Measurements from ENCODE around the gene DGUOK. TPM values are rescaled to one million over a fixed set of nuclear protein-coding genes. Genes with fewer than 3 reads are reported as not detected.

The DGUOK gene
- total and polyA plus RNA-seq, 2 experiments from 2014 or later: 68.4 to 287 TPM

DNA sequence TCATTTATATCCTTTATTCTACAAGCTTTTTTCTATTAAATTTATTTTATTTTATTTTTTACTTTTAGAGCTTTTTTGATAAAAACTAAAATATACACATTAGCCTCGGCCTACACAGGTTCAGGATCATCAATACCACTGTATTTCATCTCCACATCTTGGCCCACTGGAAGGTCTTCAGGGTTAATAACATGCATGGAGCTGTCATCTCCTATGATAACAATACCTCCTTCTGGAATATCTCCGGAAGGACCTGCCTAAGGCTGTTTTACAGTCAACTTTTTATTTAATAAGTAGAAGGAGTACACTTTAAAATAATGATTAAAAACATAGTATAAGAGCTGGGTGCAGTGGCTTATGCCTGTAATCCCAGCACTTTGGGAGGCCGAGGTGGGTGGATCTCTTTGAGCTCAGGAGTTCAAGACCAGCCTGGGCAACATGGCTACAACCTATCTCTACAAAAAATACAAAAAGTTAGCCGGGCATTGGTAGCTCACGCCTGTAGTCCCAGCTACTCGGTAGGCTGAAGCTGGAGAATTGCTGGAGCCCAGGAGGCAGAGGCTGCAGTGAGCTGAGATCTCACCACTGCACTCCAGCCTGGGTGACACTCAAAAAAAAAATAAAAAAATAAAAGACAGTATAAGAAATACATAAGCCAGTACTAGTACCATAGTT lies 15.7 kb upstream of the DGUOK start:
- no peak for ATAC-seq
- H3K9me2 ChIP-seq (ENCODE audit: insufficient read depth): no peaks in the 10 kb centered on the region
- H4K20me1 ChIP-seq (replicated peaks; ENCODE audit: insufficient read depth): 0 out of 2 replicates have a peak, but pooled peaks cover 2% of the 10 kb centered on the region
- H3K36me3 Mint-ChIP-seq (ENCODE audit: low read depth): no peaks in the 10 kb centered on the region
- peaks cover 4% of the 10 kb centered on the region for H3K27me3 Mint-ChIP-seq (ENCODE audit: insufficient read depth, low read depth, poor library complexity)
- no peaks in the 10 kb centered on the region for H3K27me3 ChIP-seq (ENCODE audit: insufficient read depth)
- no peak overlapping the region for H3K4me3 Mint-ChIP-seq
- H3K4me1 Mint-ChIP-seq: peaks cover 6% of the 10 kb centered on the region; the same call in 2 of the 3 replicates
- TF ChIP-seq, protein P1, sequence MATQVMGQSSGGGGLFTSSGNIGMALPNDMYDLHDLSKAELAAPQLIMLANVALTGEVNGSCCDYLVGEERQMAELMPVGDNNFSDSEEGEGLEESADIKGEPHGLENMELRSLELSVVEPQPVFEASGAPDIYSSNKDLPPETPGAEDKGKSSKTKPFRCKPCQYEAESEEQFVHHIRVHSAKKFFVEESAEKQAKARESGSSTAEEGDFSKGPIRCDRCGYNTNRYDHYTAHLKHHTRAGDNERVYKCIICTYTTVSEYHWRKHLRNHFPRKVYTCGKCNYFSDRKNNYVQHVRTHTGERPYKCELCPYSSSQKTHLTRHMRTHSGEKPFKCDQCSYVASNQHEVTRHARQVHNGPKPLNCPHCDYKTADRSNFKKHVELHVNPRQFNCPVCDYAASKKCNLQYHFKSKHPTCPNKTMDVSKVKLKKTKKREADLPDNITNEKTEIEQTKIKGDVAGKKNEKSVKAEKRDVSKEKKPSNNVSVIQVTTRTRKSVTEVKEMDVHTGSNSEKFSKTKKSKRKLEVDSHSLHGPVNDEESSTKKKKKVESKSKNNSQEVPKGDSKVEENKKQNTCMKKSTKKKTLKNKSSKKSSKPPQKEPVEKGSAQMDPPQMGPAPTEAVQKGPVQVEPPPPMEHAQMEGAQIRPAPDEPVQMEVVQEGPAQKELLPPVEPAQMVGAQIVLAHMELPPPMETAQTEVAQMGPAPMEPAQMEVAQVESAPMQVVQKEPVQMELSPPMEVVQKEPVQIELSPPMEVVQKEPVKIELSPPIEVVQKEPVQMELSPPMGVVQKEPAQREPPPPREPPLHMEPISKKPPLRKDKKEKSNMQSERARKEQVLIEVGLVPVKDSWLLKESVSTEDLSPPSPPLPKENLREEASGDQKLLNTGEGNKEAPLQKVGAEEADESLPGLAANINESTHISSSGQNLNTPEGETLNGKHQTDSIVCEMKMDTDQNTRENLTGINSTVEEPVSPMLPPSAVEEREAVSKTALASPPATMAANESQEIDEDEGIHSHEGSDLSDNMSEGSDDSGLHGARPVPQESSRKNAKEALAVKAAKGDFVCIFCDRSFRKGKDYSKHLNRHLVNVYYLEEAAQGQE (IDR thresholded peaks at IDR 0.05; ENCODE audit: unreplicated experiment): no peak
- TF ChIP-seq EZH2phosphoT487 (IDR thresholded peaks at IDR 0.05; ENCODE audit: unreplicated experiment) (no peak), ZNF114 (CRISPR knock-in tag; IDR thresholded peaks at IDR 0.05) (no peak), NANOG (IDR thresholded peaks at IDR 0.05; ENCODE audit: borderline replicate concordance) (no peak), STAT1 (IDR thresholded peaks at IDR 0.05; ENCODE audit: unreplicated experiment) (no peak), JUNB (IDR thresholded peaks at IDR 0.05; ENCODE audit: unreplicated experiment) (no peak)
- TF ChIP-seq, protein P2, sequence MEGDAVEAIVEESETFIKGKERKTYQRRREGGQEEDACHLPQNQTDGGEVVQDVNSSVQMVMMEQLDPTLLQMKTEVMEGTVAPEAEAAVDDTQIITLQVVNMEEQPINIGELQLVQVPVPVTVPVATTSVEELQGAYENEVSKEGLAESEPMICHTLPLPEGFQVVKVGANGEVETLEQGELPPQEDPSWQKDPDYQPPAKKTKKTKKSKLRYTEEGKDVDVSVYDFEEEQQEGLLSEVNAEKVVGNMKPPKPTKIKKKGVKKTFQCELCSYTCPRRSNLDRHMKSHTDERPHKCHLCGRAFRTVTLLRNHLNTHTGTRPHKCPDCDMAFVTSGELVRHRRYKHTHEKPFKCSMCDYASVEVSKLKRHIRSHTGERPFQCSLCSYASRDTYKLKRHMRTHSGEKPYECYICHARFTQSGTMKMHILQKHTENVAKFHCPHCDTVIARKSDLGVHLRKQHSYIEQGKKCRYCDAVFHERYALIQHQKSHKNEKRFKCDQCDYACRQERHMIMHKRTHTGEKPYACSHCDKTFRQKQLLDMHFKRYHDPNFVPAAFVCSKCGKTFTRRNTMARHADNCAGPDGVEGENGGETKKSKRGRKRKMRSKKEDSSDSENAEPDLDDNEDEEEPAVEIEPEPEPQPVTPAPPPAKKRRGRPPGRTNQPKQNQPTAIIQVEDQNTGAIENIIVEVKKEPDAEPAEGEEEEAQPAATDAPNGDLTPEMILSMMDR (conservative IDR thresholded peaks at IDR 0.05; ENCODE audit: low read depth in 2 of 2): no peak
- TF ChIP-seq, protein P3, sequence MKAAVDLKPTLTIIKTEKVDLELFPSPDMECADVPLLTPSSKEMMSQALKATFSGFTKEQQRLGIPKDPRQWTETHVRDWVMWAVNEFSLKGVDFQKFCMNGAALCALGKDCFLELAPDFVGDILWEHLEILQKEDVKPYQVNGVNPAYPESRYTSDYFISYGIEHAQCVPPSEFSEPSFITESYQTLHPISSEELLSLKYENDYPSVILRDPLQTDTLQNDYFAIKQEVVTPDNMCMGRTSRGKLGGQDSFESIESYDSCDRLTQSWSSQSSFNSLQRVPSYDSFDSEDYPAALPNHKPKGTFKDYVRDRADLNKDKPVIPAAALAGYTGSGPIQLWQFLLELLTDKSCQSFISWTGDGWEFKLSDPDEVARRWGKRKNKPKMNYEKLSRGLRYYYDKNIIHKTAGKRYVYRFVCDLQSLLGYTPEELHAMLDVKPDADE (IDR thresholded peaks at IDR 0.05): no peak
- no peak overlapping the region for H3K4me2 ChIP-seq
- H3K4me1 ChIP-seq (ENCODE audit: insufficient read depth): 0 out of 2 replicates have a peak, but pooled peaks cover 3% of the 10 kb centered on the region
- H3K27ac Mint-ChIP-seq: no peak overlapping the region
- H3K4me3 ChIP-seq: no peak overlapping the region
- H3K36me3 ChIP-seq (ENCODE audit: insufficient read depth): no peaks in the 10 kb centered on the region
- no peak overlapping the region for H2AFZ ChIP-seq
- no peaks in the 10 kb centered on the region for H3F3A ChIP-seq (replicated peaks; ENCODE audit: low read depth)
- DNase-seq (ENCODE audit: low spot score): no peak
- no peaks in the 10 kb centered on the region for H3K79me2 ChIP-seq (replicated peaks; ENCODE audit: insufficient read depth)
- no peaks in the 10 kb centered on the region for H3K9me3 Mint-ChIP-seq
- no peak overlapping the region for H3K27ac ChIP-seq (ENCODE audit: low read depth)

All from GM23338 (cell line).